Measurements from ENCODE around the gene AATF. TPM values are rescaled to one million over a fixed set of nuclear protein-coding genes. Genes with fewer than 3 reads are reported as not detected.

AATF gene
- total and polyA plus RNA-seq, 2 of the 8 experiments (the other 6 are each of a cell fraction or from before 2014, with no cell fraction given) = 20.1 to 62.8 TPM

DNA sequence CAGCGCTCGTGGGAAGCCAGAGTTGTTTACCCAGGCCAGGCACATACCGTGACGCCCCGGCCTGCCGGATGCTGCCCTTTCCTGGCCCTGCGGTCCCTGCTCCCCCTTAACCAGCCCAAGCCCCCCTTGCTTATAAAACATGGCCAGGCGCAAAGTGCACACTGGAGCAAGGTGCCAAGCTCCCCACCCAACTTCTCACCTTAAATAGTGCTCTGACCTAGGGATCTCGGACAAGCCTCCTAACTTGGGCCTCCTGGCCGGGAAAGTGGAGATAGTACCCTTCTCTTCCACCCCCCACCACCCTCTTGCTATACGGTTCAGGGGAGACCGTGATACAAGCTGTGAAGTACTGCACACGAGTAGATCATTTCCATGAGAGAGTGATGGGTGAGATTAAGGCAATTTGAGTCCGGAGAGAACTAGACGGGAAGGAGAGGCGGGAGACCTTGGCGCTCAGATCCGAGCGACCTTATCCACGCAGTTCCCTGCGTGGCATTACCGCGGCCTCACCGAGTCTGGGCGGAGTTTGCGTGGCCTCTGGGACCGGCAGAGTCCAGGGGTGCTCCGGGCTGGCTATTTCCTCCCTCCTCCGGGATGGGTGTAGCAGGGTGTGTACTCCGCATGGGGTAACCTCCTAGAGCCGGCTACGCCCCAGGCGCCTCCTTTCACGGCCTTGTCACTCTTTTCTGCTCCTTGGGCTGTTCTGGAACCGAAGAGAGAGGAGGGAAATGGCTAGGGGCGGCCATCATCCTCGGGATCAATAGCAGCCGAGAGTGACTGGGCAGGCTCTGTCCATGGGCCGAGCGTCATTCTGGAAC, 15.9 kb upstream of the AATF start (continued):
- TF ChIP-seq, protein P1, sequence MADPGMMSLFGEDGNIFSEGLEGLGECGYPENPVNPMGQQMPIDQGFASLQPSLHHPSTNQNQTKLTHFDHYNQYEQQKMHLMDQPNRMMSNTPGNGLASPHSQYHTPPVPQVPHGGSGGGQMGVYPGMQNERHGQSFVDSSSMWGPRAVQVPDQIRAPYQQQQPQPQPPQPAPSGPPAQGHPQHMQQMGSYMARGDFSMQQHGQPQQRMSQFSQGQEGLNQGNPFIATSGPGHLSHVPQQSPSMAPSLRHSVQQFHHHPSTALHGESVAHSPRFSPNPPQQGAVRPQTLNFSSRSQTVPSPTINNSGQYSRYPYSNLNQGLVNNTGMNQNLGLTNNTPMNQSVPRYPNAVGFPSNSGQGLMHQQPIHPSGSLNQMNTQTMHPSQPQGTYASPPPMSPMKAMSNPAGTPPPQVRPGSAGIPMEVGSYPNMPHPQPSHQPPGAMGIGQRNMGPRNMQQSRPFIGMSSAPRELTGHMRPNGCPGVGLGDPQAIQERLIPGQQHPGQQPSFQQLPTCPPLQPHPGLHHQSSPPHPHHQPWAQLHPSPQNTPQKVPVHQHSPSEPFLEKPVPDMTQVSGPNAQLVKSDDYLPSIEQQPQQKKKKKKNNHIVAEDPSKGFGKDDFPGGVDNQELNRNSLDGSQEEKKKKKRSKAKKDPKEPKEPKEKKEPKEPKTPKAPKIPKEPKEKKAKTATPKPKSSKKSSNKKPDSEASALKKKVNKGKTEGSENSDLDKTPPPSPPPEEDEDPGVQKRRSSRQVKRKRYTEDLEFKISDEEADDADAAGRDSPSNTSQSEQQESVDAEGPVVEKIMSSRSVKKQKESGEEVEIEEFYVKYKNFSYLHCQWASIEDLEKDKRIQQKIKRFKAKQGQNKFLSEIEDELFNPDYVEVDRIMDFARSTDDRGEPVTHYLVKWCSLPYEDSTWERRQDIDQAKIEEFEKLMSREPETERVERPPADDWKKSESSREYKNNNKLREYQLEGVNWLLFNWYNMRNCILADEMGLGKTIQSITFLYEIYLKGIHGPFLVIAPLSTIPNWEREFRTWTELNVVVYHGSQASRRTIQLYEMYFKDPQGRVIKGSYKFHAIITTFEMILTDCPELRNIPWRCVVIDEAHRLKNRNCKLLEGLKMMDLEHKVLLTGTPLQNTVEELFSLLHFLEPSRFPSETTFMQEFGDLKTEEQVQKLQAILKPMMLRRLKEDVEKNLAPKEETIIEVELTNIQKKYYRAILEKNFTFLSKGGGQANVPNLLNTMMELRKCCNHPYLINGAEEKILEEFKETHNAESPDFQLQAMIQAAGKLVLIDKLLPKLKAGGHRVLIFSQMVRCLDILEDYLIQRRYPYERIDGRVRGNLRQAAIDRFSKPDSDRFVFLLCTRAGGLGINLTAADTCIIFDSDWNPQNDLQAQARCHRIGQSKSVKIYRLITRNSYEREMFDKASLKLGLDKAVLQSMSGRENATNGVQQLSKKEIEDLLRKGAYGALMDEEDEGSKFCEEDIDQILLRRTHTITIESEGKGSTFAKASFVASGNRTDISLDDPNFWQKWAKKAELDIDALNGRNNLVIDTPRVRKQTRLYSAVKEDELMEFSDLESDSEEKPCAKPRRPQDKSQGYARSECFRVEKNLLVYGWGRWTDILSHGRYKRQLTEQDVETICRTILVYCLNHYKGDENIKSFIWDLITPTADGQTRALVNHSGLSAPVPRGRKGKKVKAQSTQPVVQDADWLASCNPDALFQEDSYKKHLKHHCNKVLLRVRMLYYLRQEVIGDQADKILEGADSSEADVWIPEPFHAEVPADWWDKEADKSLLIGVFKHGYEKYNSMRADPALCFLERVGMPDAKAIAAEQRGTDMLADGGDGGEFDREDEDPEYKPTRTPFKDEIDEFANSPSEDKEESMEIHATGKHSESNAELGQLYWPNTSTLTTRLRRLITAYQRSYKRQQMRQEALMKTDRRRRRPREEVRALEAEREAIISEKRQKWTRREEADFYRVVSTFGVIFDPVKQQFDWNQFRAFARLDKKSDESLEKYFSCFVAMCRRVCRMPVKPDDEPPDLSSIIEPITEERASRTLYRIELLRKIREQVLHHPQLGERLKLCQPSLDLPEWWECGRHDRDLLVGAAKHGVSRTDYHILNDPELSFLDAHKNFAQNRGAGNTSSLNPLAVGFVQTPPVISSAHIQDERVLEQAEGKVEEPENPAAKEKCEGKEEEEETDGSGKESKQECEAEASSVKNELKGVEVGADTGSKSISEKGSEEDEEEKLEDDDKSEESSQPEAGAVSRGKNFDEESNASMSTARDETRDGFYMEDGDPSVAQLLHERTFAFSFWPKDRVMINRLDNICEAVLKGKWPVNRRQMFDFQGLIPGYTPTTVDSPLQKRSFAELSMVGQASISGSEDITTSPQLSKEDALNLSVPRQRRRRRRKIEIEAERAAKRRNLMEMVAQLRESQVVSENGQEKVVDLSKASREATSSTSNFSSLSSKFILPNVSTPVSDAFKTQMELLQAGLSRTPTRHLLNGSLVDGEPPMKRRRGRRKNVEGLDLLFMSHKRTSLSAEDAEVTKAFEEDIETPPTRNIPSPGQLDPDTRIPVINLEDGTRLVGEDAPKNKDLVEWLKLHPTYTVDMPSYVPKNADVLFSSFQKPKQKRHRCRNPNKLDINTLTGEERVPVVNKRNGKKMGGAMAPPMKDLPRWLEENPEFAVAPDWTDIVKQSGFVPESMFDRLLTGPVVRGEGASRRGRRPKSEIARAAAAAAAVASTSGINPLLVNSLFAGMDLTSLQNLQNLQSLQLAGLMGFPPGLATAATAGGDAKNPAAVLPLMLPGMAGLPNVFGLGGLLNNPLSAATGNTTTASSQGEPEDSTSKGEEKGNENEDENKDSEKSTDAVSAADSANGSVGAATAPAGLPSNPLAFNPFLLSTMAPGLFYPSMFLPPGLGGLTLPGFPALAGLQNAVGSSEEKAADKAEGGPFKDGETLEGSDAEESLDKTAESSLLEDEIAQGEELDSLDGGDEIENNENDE (IDR thresholded peaks at IDR 0.05; ENCODE audit: insufficient replicate concordance, low read length) = no peak
- TF ChIP-seq, protein P2, sequence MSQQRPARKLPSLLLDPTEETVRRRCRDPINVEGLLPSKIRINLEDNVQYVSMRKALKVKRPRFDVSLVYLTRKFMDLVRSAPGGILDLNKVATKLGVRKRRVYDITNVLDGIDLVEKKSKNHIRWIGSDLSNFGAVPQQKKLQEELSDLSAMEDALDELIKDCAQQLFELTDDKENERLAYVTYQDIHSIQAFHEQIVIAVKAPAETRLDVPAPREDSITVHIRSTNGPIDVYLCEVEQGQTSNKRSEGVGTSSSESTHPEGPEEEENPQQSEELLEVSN (IDR thresholded peaks at IDR 0.05) = no peak
- TF ChIP-seq HDAC2 (IDR thresholded peaks at IDR 0.05; ENCODE audit: borderline replicate concordance in 1 of 2, low read depth in 2 of 2, low read length in 2 of 2) (no peak), JUND (IDR thresholded peaks at IDR 0.05; ENCODE audit: low read length) (no peak), SP1 (IDR thresholded peaks at IDR 0.05; ENCODE audit: low read depth, low read length) (no peak), CHD2 (IDR thresholded peaks at IDR 0.05; ENCODE audit: low read length) (no peak)

All from H1 (cell line).